IMR-90 (cell line): Measurements from ENCODE around the gene SIDT1. TPM values are rescaled to one million over a fixed set of nuclear protein-coding genes. Genes with fewer than 3 reads are reported as not detected.

Experiments used
- ATAC-seq: fragments of 200-7000 bp; cut with Tn5 transposase; 2 replicates; pipeline ENCODE4 v1.9.1; 2020; ENCODE audit warnings: low read depth, mild to moderate bottlenecking, moderate library complexity
- BruUV-seq: library from RNA; stranded (reverse); fragments of 400-500 nt; replicated peaks from 2 replicates; lab custom pipeline; 2021; lab: Mats Ljungman, UMichigan
- CTCF ChIA-PET: fragments of 300-600 bp; formaldehyde crosslinking; extraction: SDS; loops from one replicate; lab custom pipeline; 2021; ENCODE audit warnings: antibody characterized with exemption; lab: Yijun Ruan, JAX
- POLR2A ChIA-PET: fragments of 300-600 bp; sonication (Branson Sonifier 250); formaldehyde crosslinking; loops from one replicate; lab custom pipeline; 2022; ENCODE audit warnings: antibody characterized with exemption; ENCODE audit not compliant: unreplicated experiment; lab: Charles Lee
- DNase-seq: peaks from one replicate; pipeline ENCODE4 v3.0.0; 2013
- H2AFZ ChIP-seq: replicated peaks from 2 replicates; pipeline ENCODE3; 2013; ENCODE audit warnings: low read length, mild to moderate bottlenecking; ENCODE audit not compliant: poor library complexity
- H2AK5ac ChIP-seq: 2 replicates; pipeline ENCODE4 v1.6.1; 2013; ENCODE audit warnings: low read depth, low read length, inconsistent platforms
- H2AK9ac ChIP-seq: replicated peaks from 2 replicates; pipeline ENCODE3; 2013; ENCODE audit warnings: mild to moderate bottlenecking, low read depth, low read length, moderate library complexity; ENCODE audit not compliant: poor library complexity
- H2BK120ac ChIP-seq: 2 replicates; pipeline ENCODE4 v1.6.1; 2013; ENCODE audit warnings: low read depth, low read length, inconsistent platforms
- H2BK15ac ChIP-seq: 3 replicates; pipeline ENCODE4 v1.6.1; 2013; ENCODE audit warnings: low read depth, low read length, inconsistent platforms
- H2BK20ac ChIP-seq: 2 replicates; pipeline ENCODE4 v1.6.1; 2013; ENCODE audit warnings: low read depth, mild to moderate bottlenecking, inconsistent platforms, low read length, moderate library complexity
- H2BK5ac ChIP-seq: 2 replicates; pipeline ENCODE4 v1.6.1; 2013; ENCODE audit warnings: mild to moderate bottlenecking, low read depth, low read length, inconsistent platforms; ENCODE audit not compliant: poor library complexity, severe bottlenecking
- H3K14ac ChIP-seq: replicated peaks from 2 replicates; pipeline ENCODE4 v1.6.1; 2013; ENCODE audit warnings: low read depth, low read length, inconsistent platforms
- H3K18ac ChIP-seq: 2 replicates; pipeline ENCODE4 v1.6.1; 2013; ENCODE audit warnings: low read depth, low read length, control low read depth
- H3K23ac ChIP-seq: 2 replicates; pipeline ENCODE4 v1.6.1; 2013; ENCODE audit warnings: low read depth, low read length, inconsistent platforms
- H3K27ac ChIP-seq: 2 replicates; pipeline ENCODE4 v1.5.1; 2013; ENCODE audit warnings: mild to moderate bottlenecking, control low read depth, low read length; ENCODE audit not compliant: insufficient read depth
- H3K27me3 ChIP-seq: 2 replicates; pipeline ENCODE4 v1.6.1; 2013; ENCODE audit warnings: low read length; ENCODE audit not compliant: control insufficient read depth, insufficient read depth
- H3K36me3 ChIP-seq: 2 replicates; pipeline ENCODE4 v1.6.1; 2013; ENCODE audit warnings: low read length, mixed read lengths; ENCODE audit not compliant: control insufficient read depth, insufficient read depth
- H3K4ac ChIP-seq: 2 replicates; pipeline ENCODE4 v1.6.1; 2013; ENCODE audit warnings: low read depth, low read length, inconsistent platforms
- H3K4me1 ChIP-seq: 2 replicates; pipeline ENCODE4 v1.6.1; 2013; ENCODE audit warnings: low read length, mixed read lengths; ENCODE audit not compliant: control insufficient read depth, insufficient read depth
- H3K4me2 ChIP-seq: 2 replicates; pipeline ENCODE4 v1.6.1; 2013; ENCODE audit warnings: low read depth, mild to moderate bottlenecking, control low read depth, low read length, moderate library complexity
- H3K4me3 ChIP-seq: 2 replicates; pipeline ENCODE4 v1.5.1; 2013; ENCODE audit warnings: low read depth, mild to moderate bottlenecking, control low read depth, low read length, moderate library complexity; ENCODE audit not compliant: insufficient read depth
- H3K56ac ChIP-seq: 2 replicates; pipeline ENCODE4 v1.6.1; 2013; ENCODE audit warnings: low read length, inconsistent platforms; ENCODE audit not compliant: insufficient read depth; ENCODE audit errors: extremely low read depth
- H3K79me1 ChIP-seq, 2 experiments: 2 replicates each; pipeline ENCODE4 v1.6.1; 2013; ENCODE audit warnings: low read length in 2 of 2, inconsistent platforms in 1 of 2, low read depth in 1 of 2
- H3K9ac ChIP-seq: 2 replicates; pipeline ENCODE4 v1.6.1; 2013; ENCODE audit warnings: low read depth, low read length, control low read depth
- H3K9me1 ChIP-seq: 2 replicates; pipeline ENCODE4 v1.6.1; 2013; ENCODE audit warnings: low read length, inconsistent platforms; ENCODE audit not compliant: insufficient read depth
- H3K9me3 ChIP-seq: 2 replicates; pipeline ENCODE4 v1.6.1; 2013; ENCODE audit warnings: low read length; ENCODE audit not compliant: control insufficient read depth, insufficient read depth
- H4K20me1 ChIP-seq: 2 replicates; pipeline ENCODE4 v1.6.1; 2013; ENCODE audit warnings: low read length, inconsistent platforms; ENCODE audit not compliant: insufficient read depth
- H4K5ac ChIP-seq: 2 replicates; pipeline ENCODE4 v1.6.1; 2013; ENCODE audit warnings: mild to moderate bottlenecking, low read depth, low read length, control low read depth
- H4K8ac ChIP-seq, 2 experiments: 2 replicates each; pipeline ENCODE4 v1.6.1; 2013; ENCODE audit warnings: low read depth in 2 of 2, low read length in 2 of 2, control low read depth in 1 of 2, inconsistent platforms in 1 of 2
- H4K91ac ChIP-seq: 2 replicates; pipeline ENCODE4 v1.6.1; 2013; ENCODE audit warnings: low read depth, low read length, inconsistent platforms; ENCODE audit not compliant: insufficient read depth
- BHLHE40 ChIP-seq: fragments of 150-350 bp; IDR thresholded peaks from 2 replicates; pipeline ENCODE4 v1.6.1; 2016; ENCODE audit warnings: mild to moderate bottlenecking, low read depth, low read length
- CEBPB ChIP-seq: IDR thresholded peaks from 2 replicates; pipeline ENCODE4 v1.6.1; 2012; ENCODE audit warnings: low read depth, low read length, improper control_type of control experiment
- CHD1 ChIP-seq: IDR thresholded peaks from 2 replicates; pipeline ENCODE4 v1.6.1; 2012; ENCODE audit warnings: low read depth, low read length, improper control_type of control experiment
- CTCF ChIP-seq: conservative IDR thresholded peaks from 2 replicates; pipeline ENCODE4 v1.5.1; 2012; ENCODE audit warnings: mild to moderate bottlenecking, low read depth, low read length, improper control_type of control experiment
- ELK1 ChIP-seq: fragments of 150-350 bp; IDR thresholded peaks from 2 replicates; pipeline ENCODE4 v1.6.1; 2016; ENCODE audit warnings: low read depth, mild to moderate bottlenecking, low read length, moderate library complexity, borderline replicate concordance
- FOS ChIP-seq: fragments of 150-350 bp; IDR thresholded peaks from 2 replicates; pipeline ENCODE4 v1.6.1; 2016; ENCODE audit warnings: low read depth, low read length
- MAFK ChIP-seq: IDR thresholded peaks from 2 replicates; pipeline ENCODE4 v1.6.1; 2012; ENCODE audit warnings: low read depth, low read length, improper control_type of control experiment
- MAZ ChIP-seq: IDR thresholded peaks from 2 replicates; pipeline ENCODE4 v1.6.1; 2012; ENCODE audit warnings: low read depth, mild to moderate bottlenecking, low read length, improper control_type of control experiment, moderate library complexity, borderline replicate concordance
- MXI1 ChIP-seq: IDR thresholded peaks from 2 replicates; pipeline ENCODE4 v1.6.1; 2012; ENCODE audit warnings: low read depth, mild to moderate bottlenecking, low read length, moderate library complexity, borderline replicate concordance
- RAD21 ChIP-seq: IDR thresholded peaks from 2 replicates; pipeline ENCODE4 v1.6.1; 2012; ENCODE audit warnings: low read length, improper control_type of control experiment
- RCOR1 ChIP-seq: IDR thresholded peaks from 2 replicates; pipeline ENCODE4 v1.6.1; 2012; ENCODE audit warnings: mild to moderate bottlenecking, low read length, improper control_type of control experiment; ENCODE audit not compliant: insufficient replicate concordance
- RFX5 ChIP-seq: IDR thresholded peaks from 2 replicates; pipeline ENCODE4 v1.8.0; 2012; ENCODE audit warnings: low read depth, mild to moderate bottlenecking, low read length, moderate library complexity
- SMC3 ChIP-seq: fragments of 150-350 bp; IDR thresholded peaks from 2 replicates; pipeline ENCODE4 v1.6.1; 2016; ENCODE audit warnings: low read depth, mild to moderate bottlenecking, antibody characterized with exemption, low read length, moderate library complexity
- WGBS, 2 experiments: methylation state at CpG; one replicate each; pipeline versions ENCODE4 v1.1.5 to v1.1.7; 2013; ENCODE audit warnings: missing lambda C conversion rate in 2 of 2; ENCODE audit not compliant: insufficient read length in 1 of 2; ENCODE audit errors: extremely low coverage in 2 of 2; 5-methylcytosine and 5-hydroxymethylcytosine counted together
- dilution Hi-C: fragments of 300-500 bp; cut with HindIII; formaldehyde crosslinking; loops from one replicate; pipeline ENCODE4 v1.14.3; 2018; ENCODE audit warnings: low sequenced_read_pairs; ENCODE audit not compliant: unreplicated experiment
- in situ Hi-C: fragments of 300-500 bp; cut with MboI; formaldehyde crosslinking; loops from 3 replicates; pipeline ENCODE4 v1.14.3; 2019; ENCODE audit warnings: low sequenced_read_pairs, inconsistent platforms, mixed read lengths
- intact Hi-C: fragments of 100-400 bp; cut with micrococcal nuclease; formaldehyde crosslinking; loops from 2 replicates; pipeline ENCODE4 v1.10.0; 2022
- polyA plus RNA-seq, 3 experiments: library from polyadenylated mRNA; depleted of rRNA; stranded (reverse); fragments of >200 nt; gene quantifications; 2 replicates each; pipeline ENCODE4 v1.2.3, GENCODE V29; 2012; ENCODE audit warnings: low replicate concordance in 1 of 3
- total RNA-seq: library from RNA; depleted of rRNA; stranded (reverse); fragments of >200 nt; gene quantifications from 2 replicates; pipeline ENCODE4 v1.2.3, GENCODE V29; 2012

SIDT1 gene
- total and polyA plus RNA-seq, 2 of the 4 experiments (the other 2 are of a cell fraction): not detected

GRCh38 chr3:113541519-113541918, 9.2 kb downstream of the SIDT1 start:
- Histone ChIP-seq H3K14ac (no peak overlapping the region), H2BK20ac (no peak overlapping the region), H2AK9ac (no peak overlapping the region), H3K4me2 (no peak overlapping the region), H3K4ac (no peak overlapping the region), H2BK5ac (no peak overlapping the region), H3K9me3 (peaks cover 2% of the 10 kb centered on the region; the same call in 1 of the 2 replicates), H3K9ac (no peak overlapping the region), H2AK5ac (no peak overlapping the region), H3K27ac (no peak overlapping the region), H4K8ac (no peak overlapping the region), H4K91ac (no peak overlapping the region), H3K4me1 (no peaks in the 10 kb centered on the region), H3K36me3 (no peaks in the 10 kb centered on the region), H3K56ac (no peak overlapping the region), H3K4me3 (no peak overlapping the region), H3K23ac (no peak overlapping the region), H2BK120ac (no peak overlapping the region), H3K9me1 (no peaks in the 10 kb centered on the region), H4K5ac (no peak overlapping the region), H4K20me1 (no peaks in the 10 kb centered on the region), H3K79me1 (no peaks in the 10 kb centered on the region), H3K27me3 (peaks cover 6% of the 10 kb centered on the region), H2AFZ (no peak overlapping the region), H3K18ac (no peak overlapping the region), H2BK15ac (no peak overlapping the region)
- dilution Hi-C loops: no loop called here
- BruUV-seq: no TSS peak
- in situ Hi-C loops: no loop called here
- DNase-seq (no peak), ATAC-seq (no peak)
- ChIA-PET CTCF (no interaction called here), POLR2A (no interaction called here)
- no peak for TF ChIP-seq RAD21
- no peak for TF ChIP-seq ELK1
- no peak for TF ChIP-seq FOS
- TF ChIP-seq BHLHE40: no peak
- no peak for TF ChIP-seq MAFK
- no peak for TF ChIP-seq MXI1
- no peak for TF ChIP-seq CHD1
- TF ChIP-seq CEBPB: no peak
- TF ChIP-seq CTCF: no peak
- no peak for TF ChIP-seq RCOR1
- no peak for TF ChIP-seq RFX5
- TF ChIP-seq MAZ: no peak
- no peak for TF ChIP-seq SMC3
- no CpG with 5 or more reads among the region's 2 CpGs for WGBS, 2 experiments
- intact Hi-C loops: no loop called here
